Measurements from ENCODE around the gene FYTTD1. TPM values are rescaled to one million over a fixed set of nuclear protein-coding genes. Genes with fewer than 3 reads are reported as not detected.
"Not testable (repeated sequence)": the region's sequence is repeated elsewhere in the genome, so short reads cannot be mapped to it uniquely, and the experiment has no call there.

FYTTD1 gene
- total RNA-seq, 2 experiments from 2014 or later: 47.6 to 57.8 TPM

DNA sequence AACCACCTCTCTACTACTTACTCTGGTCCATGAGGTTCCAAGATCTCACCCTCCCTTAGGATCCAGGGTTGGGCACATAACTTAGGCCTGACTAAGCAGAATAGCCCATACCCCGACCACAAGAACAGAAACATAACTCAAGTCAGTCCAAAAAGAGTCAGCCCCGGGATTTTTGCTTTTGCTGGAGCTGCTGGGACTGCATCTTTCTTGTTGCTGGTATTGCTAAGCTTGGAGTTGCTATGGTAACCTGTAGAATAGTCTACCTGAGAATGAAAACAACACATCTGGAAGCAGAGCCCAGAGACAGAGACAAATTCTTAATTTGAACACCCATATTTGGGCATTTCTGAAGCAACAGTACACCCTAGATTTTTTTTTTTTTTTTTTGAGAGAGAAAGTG, 19.5 kb upstream of the FYTTD1 start:
- no peak overlapping the region for H3K4me2 ChIP-seq (ENCODE audit: low read length)
- H2AFZ ChIP-seq (ENCODE audit: low read length): no peak overlapping the region
- no peaks in the 10 kb centered on the region for H3K9me2 ChIP-seq (ENCODE audit: insufficient read depth, low read length)
- H3K9me3 ChIP-seq (ENCODE audit: low read length): peaks cover 5% of the 10 kb centered on the region; the same call in 1 of the 2 replicates
- H3K27ac ChIP-seq (ENCODE audit: low read depth, low read length, poor library complexity, severe bottlenecking): no peak overlapping the region
- intact Hi-C loops (cut with micrococcal nuclease; ENCODE audit: unreplicated experiment): no loop called here
- H4K20me1 ChIP-seq (ENCODE audit: insufficient read depth, low read length): no peaks in the 10 kb centered on the region
- DNase-seq (ENCODE audit: low spot score): no peak
- no peak overlapping the region for H3K4me3 ChIP-seq (ENCODE audit: low read depth, low read length, poor library complexity, severe bottlenecking)
- peaks cover 46% of the 10 kb centered on the region for H3K4me1 ChIP-seq (ENCODE audit: insufficient read depth, low read length, poor library complexity, severe bottlenecking)
- ChIA-PET CTCF (ENCODE audit: unreplicated experiment) (no interaction called here), POLR2A (interaction anchor here (0.6 to 1.3 kb wide), 5 partner anchors 19 to 432 kb away, joined by 3 to 6 read pairs (median 3); partner anchors contain the start of gene DLG1)
- no TSS peak for BruUV-seq (replicated peaks)
- H3K36me3 ChIP-seq (ENCODE audit: insufficient read depth, low read length): peaks cover 33% of the 10 kb centered on the region
- no peak for TF ChIP-seq EZH2phosphoT487 (IDR thresholded peaks at IDR 0.05; ENCODE audit: borderline replicate concordance, low read depth, low read length)
- TF ChIP-seq, protein P1, sequence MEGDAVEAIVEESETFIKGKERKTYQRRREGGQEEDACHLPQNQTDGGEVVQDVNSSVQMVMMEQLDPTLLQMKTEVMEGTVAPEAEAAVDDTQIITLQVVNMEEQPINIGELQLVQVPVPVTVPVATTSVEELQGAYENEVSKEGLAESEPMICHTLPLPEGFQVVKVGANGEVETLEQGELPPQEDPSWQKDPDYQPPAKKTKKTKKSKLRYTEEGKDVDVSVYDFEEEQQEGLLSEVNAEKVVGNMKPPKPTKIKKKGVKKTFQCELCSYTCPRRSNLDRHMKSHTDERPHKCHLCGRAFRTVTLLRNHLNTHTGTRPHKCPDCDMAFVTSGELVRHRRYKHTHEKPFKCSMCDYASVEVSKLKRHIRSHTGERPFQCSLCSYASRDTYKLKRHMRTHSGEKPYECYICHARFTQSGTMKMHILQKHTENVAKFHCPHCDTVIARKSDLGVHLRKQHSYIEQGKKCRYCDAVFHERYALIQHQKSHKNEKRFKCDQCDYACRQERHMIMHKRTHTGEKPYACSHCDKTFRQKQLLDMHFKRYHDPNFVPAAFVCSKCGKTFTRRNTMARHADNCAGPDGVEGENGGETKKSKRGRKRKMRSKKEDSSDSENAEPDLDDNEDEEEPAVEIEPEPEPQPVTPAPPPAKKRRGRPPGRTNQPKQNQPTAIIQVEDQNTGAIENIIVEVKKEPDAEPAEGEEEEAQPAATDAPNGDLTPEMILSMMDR (conservative IDR thresholded peaks at IDR 0.05; ENCODE audit: low read length): no peak
- peaks cover 65% of the 10 kb centered on the region for H3K79me2 ChIP-seq (ENCODE audit: insufficient read depth, low read depth, low read length)

DNA sequence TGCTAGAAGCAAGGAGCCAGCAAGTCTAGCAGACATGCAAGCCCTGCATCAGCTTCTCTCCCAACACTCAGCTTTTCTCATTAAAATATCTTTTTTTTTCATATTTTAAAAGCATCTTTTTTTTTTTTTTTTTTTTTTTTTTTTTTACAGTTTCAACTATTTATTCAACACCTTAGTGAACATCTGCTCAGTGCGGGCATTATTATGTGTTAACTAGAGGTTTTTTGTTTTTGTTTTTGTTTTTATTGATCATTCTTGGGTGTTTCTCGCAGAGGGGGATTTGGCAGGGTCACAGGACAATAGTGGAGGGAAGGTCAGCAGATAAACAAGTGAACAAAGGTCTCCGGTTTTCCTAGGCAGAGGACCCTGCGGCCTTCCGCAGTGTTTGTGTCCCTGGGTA, 18.9 kb upstream of the FYTTD1 start:
- Histone ChIP-seq H3K4me1 (ENCODE audit: insufficient read depth, low read length, poor library complexity, severe bottlenecking) (peaks cover 52% of the 10 kb centered on the region), H3K36me3 (ENCODE audit: insufficient read depth, low read length) (peaks cover 33% of the 10 kb centered on the region), H3K79me2 (ENCODE audit: insufficient read depth, low read depth, low read length) (peaks cover 65% of the 10 kb centered on the region)
- POLR2A ChIA-PET: interaction anchor here (0.6 to 1.3 kb wide), 4 partner anchors 20 to 337 kb away, joined by 3 to 6 read pairs (median 4); no protein-coding TSS in a partner anchor
- intact Hi-C loops (cut with micrococcal nuclease; ENCODE audit: unreplicated experiment); H2AFZ ChIP-seq (ENCODE audit: low read length); H3K27ac ChIP-seq (ENCODE audit: low read depth, low read length, poor library complexity, severe bottlenecking); H4K20me1 ChIP-seq (ENCODE audit: insufficient read depth, low read length); CTCF ChIA-PET (ENCODE audit: unreplicated experiment); BruUV-seq (replicated peaks); H3K4me2 ChIP-seq (ENCODE audit: low read length); H3K9me3 ChIP-seq (ENCODE audit: low read length); DNase-seq (ENCODE audit: low spot score); H3K9me2 ChIP-seq (ENCODE audit: insufficient read depth, low read length); H3K4me3 ChIP-seq (ENCODE audit: low read depth, low read length, poor library complexity, severe bottlenecking): not testable (repeated sequence)

DNA sequence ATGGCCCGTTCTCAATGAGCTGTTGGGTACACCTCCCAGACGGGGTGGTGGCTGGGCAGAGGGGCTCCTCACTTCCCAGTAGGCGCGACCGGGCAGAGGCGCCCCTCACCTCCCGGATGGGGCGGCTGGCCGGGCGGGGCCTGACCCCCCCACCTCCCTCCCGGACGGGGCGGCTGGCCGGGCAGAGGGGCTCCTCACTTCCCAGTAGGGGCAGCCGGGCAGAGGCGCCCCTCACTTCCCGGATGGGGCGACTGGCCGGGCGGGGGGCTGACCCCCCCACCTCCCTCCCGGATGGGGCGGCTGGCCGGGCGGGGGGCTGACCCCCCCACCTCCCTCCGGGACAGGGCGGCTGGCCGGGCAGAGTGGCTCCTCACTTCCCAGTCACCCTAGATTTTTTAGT, 18.2 kb upstream of the FYTTD1 start:
- H3K9me2 ChIP-seq (ENCODE audit: insufficient read depth, low read length); H3K4me2 ChIP-seq (ENCODE audit: low read length); intact Hi-C loops (cut with micrococcal nuclease; ENCODE audit: unreplicated experiment); DNase-seq (ENCODE audit: low spot score); H4K20me1 ChIP-seq (ENCODE audit: insufficient read depth, low read length); BruUV-seq (replicated peaks); H2AFZ ChIP-seq (ENCODE audit: low read length); H3K4me3 ChIP-seq (ENCODE audit: low read depth, low read length, poor library complexity, severe bottlenecking); H3K27ac ChIP-seq (ENCODE audit: low read depth, low read length, poor library complexity, severe bottlenecking); H3K9me3 ChIP-seq (ENCODE audit: low read length): not testable (repeated sequence)
- ChIA-PET CTCF (ENCODE audit: unreplicated experiment) (interaction anchor here (0.9 kb wide), 1 partner anchor 58 kb away, joined by 3 read pairs; no protein-coding TSS in a partner anchor), POLR2A (interaction anchor here (5.5 kb wide), 1 partner anchor 18 kb away, joined by 41 read pairs; no protein-coding TSS in a partner anchor)
- Histone ChIP-seq H3K4me1 (ENCODE audit: insufficient read depth, low read length, poor library complexity, severe bottlenecking) (peaks cover 53% of the 10 kb centered on the region), H3K36me3 (ENCODE audit: insufficient read depth, low read length) (peaks cover 33% of the 10 kb centered on the region), H3K79me2 (ENCODE audit: insufficient read depth, low read depth, low read length) (peaks cover 70% of the 10 kb centered on the region)
